HEK293T (cell line): ENCODE data around the gene TUFM.

ENCODE experiments used
- CTBP1 ChIP-seq: fragments of 450-650 bp; IDR thresholded peaks from 2 replicates; pipeline ENCODE4 v1.6.1; 2016; ENCODE audit warnings: borderline replicate concordance
- FOXK2 ChIP-seq: fragments of 450-650 bp; IDR thresholded peaks from 2 replicates; pipeline ENCODE4 v1.6.1; 2016; ENCODE audit warnings: mild to moderate bottlenecking
- FOXM1 ChIP-seq: fragments of 450-650 bp; IDR thresholded peaks from 2 replicates; pipeline ENCODE4 v1.6.1; 2017; ENCODE audit warnings: mild to moderate bottlenecking, borderline replicate concordance
- HDGF ChIP-seq: fragments of 450-650 bp; IDR thresholded peaks from 2 replicates; pipeline ENCODE4 v1.6.1; 2017; ENCODE audit warnings: antibody characterized with exemption, borderline replicate concordance
- L3MBTL2 ChIP-seq: fragments of 450-650 bp; conservative IDR thresholded peaks from 2 replicates; pipeline ENCODE4 v1.6.1; 2016; ENCODE audit warnings: mild to moderate bottlenecking
- LEF1 ChIP-seq: fragments of 450-650 bp; IDR thresholded peaks from 2 replicates; pipeline ENCODE4 v1.6.1; 2017; ENCODE audit warnings: mild to moderate bottlenecking, borderline replicate concordance
- PKNOX1 ChIP-seq: fragments of 450-650 bp; IDR thresholded peaks from 2 replicates; pipeline ENCODE4 v1.6.1; 2016
- SP1 ChIP-seq: fragments of 450-650 bp; IDR thresholded peaks from 2 replicates; pipeline ENCODE4 v1.6.1; 2017
- SUZ12 ChIP-seq: fragments of 450-650 bp; IDR thresholded peaks from 2 replicates; pipeline ENCODE4 v1.6.1; 2016; ENCODE audit warnings: mild to moderate bottlenecking

- TF ChIP-seq L3MBTL2 = no peak
- TF ChIP-seq HDGF = no peak
- TF ChIP-seq SUZ12 = no peak
- TF ChIP-seq FOXK2 = no peak
- no peak for TF ChIP-seq PKNOX1
- TF ChIP-seq LEF1 = no peak
- no peak for TF ChIP-seq SP1
- no peak for TF ChIP-seq CTBP1
- TF ChIP-seq FOXM1 = no peak
These were observed 15.6 kb downstream of the TUFM start for GRCh38 chr16:28830531-28830930.
